GM18907 (cell line): ENCODE results near the gene HEPHL1.
"Not testable (repeated sequence)": the region's sequence is repeated elsewhere in the genome, so short reads cannot be mapped to it uniquely, and the experiment has no call there.

Source experiments
- ATAC-seq: cut with Tn5 transposase; IDR thresholded peaks from one replicate; pipeline ENCODE4 v1.9.1; 2021; ENCODE audit warnings: mild to moderate bottlenecking, moderate library complexity; ENCODE audit not compliant: unreplicated experiment

The HEPHL1 gene

GRCh38 chr11:94020777-94021481 lies at the start of gene HEPHL1:
Gene HEPHL1 (plus strand): TSS chr11:94021354. CDS start chr11:94021369, 15 bp downstream.
- no peak for ATAC-seq

- no peak for ATAC-seq
Observed at GRCh38 chr11:93972790-93973189, 48.4 kb upstream of the HEPHL1 start.

- not testable (repeated sequence) for ATAC-seq
Observed at GRCh38 chr11:93973322-93974051, 47.7 kb upstream of the HEPHL1 start.

DNA sequence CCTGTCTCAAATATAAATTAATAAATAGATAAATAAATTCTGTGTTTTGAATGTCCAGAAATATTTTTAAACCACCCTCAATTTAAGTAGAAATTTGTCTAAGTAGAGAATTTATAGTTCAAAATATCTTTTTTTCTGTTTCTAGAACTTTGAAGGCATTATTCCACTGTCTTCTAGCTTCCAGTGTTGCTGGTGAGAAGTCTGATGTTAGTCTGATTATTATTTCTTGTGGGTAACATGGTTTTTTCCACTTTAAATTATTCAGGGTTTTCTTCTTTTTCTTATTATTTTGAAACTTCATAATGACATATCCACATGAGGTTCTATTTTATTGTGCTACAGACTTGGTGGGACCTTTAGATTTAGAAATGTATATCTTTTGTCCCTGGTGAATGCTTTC lies 46.4 kb upstream of the HEPHL1 start:
- no peak for ATAC-seq

- not testable (repeated sequence) for ATAC-seq
Observed at GRCh38 chr11:93976577-93977254, 44.4 kb upstream of the HEPHL1 start.

GRCh38 chr11:93983542-93984195 lies 37.5 kb upstream of the HEPHL1 start:
- no peak for ATAC-seq

DNA sequence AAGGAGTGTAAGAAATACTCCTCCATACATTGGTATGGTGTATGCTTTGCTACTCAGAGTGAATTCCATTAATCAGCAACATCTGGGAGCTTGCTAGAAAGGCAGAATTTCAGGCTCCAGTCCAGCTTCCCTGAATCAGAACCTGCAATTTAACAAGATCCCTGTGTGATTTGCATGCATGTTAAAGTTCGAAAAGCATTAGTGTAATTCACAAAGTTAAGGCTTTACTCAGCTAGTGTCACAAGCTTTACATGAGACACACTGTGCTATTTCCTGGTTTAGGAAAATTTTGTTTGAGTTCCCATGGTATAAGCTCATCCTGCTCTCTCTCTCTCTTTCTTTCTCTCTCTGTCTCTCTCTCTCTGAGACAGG lies 37.0 kb upstream of the HEPHL1 start:
- no peak for ATAC-seq

DNA sequence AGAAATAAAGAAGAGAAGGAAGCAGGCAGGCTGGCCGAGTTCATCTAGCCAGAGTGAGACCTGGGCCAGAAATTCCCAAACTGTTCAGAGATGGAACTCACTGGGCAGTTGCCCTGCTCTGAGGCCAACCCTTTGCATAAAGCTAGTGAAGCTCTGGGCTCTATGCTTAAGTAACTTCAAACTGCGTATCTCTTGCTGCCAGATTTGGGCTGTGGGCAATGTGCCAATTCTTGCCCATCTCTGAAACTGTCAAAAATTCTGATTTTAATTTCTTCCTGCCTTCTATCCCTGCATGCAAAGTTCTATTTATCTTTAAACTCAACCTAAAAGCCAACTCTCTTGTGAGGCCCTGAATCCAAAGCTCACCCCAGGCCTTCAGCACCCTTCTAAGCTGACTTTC lies 36.2 kb upstream of the HEPHL1 start:
- ATAC-seq, result no peak

DNA sequence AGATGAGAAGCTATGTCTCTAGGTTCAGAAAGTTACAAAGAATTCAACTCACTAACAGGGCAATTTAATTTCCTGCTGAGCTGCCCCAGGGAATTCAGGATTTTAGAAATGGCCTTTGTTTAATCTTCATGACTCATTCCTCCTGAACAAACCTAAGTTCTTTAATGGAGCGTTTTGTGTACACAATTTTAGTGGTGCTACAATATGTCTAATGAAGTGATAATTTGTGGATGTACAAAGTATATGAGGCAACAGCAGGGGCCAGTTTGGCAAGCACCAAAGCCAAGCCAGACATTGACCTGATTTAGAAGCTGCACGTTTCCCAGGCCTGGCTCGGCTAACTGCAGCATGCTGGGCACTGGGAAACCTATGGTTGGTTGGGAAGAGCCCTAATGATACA lies 34.4 kb upstream of the HEPHL1 start:
- no peak for ATAC-seq

DNA sequence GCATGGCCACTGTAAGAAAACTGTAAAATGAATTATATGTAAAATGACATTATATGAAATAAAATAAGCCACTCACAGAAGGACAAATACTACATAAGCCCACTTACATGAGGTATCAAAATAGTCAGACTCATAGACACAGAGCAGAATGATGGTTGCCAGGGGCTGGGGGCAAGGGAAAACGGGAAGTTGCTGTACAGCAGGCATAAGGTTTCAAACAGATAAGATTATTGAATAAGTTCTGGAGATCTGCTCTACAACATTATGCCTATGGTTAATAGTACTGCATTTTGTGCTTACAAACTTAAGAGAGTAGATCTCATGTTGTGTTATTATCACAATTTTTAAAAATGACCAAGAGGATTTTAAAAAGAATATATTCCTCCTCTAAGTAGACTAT lies 32.7 kb upstream of the HEPHL1 start:
- ATAC-seq, result no peak

DNA sequence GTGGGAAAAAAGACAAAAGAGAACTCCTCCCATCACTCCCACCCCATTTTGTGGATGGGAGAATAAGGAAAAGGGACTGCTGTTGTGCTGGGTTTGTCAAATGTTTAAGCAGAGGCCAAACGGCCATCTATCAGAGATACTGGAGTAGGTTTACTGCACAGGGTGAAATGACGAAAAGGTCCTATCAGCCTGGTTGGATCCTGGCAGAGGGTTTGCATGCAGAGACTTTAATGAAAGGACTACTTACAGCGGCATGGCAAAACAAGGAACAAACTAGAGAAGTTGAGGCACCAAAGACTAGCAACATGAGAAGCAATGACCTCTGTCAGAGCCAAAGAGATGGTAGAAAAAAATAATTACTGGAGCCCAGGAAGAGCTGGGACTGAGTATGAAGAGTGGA lies 32.2 kb upstream of the HEPHL1 start:
- ATAC-seq, result no peak

GRCh38 chr11:93993747-93994146 lies 27.4 kb upstream of the HEPHL1 start:
- ATAC-seq, result no peak

DNA sequence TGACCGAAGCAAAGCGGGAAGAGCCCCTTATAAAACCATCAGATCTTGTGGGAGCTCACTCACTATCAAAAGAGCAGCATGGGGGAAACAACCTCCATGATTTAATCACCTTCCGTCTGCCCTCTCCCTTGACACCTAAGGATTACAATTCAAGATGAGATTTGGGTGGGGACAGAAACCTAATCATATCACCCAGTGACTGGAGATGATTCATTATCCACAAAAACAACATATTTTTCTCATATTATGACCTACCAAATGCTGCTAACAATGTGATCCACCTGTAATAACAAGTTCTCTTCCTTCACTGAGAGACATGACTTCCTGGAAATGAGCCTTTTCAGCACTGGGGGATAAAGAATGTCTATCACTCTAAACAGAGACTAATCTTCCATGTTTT lies 23.4 kb upstream of the HEPHL1 start:
- no peak for ATAC-seq

DNA sequence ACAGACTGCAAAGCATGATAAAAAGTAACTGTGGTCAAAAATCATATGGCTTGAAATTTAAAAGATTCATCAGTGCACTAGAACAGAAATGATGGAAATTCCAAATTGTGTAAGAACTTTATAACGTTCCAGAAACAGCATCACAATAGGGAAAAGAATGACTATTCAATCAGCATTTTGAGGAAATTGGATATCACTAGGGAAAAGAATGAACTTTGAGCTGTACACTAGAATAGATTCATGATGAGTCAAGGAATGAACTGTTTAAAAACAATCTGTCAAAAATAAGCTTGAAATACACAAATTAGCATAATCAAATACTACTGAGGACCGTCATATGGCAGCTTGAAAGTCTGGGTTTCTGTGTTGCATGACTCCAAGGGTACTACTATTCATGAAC lies 20.5 kb upstream of the HEPHL1 start:
- ATAC-seq, result no peak

DNA sequence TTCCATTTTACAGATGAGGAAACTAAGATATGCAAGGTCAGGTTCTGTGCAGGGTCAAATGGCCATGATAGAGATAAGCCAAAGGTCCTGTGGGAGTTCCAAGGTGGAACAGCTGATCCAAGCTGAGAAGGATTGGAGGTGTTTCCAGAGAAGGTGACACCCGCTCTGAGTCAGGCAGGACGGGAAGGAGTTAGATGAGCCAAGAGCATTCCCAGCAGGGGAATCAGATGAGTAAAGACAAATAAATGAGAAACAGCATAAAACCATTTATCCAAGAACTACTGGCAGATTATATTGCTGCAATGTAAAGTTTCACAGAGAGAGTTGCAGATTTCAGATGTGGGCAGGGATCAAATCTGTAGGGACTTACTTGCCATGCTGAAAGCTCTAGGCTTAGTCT lies 18.9 kb upstream of the HEPHL1 start:
- ATAC-seq, result no peak

DNA sequence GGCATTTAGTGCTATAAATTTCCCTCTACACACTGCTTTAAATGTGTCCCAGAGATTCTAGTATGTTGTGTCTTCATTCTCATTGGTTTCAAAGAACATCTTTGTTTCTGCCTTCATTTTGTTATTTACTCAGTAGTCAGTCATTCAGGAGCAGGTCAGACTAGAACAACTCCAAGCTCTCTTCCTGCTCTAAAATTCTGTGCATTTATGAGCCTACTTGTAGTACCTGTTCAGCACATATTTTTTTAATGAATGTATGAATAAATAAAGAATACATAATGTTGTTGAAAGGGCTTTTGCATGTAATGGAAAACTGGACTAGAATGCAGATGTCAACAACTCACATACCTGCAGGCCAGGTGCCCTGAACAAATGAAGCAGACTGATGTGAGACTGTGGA lies 13.7 kb upstream of the HEPHL1 start:
- ATAC-seq, result no peak

DNA sequence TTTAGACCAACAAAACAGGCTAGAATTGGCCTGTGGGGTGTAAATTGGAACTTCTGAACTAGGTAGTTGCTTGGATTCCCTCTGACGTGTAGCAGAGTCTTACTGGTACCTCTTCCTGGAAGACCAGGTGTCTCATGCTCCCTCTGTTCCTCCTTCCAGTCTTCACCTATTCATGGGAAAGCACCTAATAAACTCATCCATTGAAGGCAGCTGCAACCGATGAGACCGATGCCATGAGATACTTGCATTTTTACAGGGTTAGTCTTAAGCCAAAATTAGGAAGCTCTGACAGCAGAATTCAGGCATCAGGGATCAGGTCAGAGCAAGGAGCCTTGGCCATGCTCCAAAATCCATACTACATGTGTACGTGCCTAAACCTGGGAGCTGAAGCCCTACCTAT lies 13.2 kb upstream of the HEPHL1 start:
- ATAC-seq, result no peak

DNA sequence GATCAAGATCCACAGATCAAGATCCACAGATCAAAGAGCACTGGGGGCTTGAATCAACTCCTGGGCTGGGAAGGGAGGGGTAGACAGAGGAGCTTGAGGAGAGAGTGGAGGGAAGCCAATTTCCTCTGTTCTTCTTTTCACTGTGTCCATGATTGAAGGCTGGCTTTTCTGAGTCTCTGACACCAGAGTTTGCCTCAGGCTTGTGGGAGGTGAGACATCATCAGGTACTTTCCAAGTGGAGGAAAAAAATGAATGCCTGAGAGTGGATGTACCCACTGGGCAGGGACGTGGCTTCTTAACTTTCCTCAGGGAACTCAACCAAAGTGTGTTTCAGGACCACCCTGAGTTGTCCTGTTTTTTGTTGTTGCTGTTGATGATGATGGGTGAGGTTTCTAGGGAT lies 11.0 kb upstream of the HEPHL1 start:
- ATAC-seq, result no peak

- ATAC-seq, result no peak
Observed at GRCh38 chr11:94011478-94011877, 9.7 kb upstream of the HEPHL1 start.

DNA sequence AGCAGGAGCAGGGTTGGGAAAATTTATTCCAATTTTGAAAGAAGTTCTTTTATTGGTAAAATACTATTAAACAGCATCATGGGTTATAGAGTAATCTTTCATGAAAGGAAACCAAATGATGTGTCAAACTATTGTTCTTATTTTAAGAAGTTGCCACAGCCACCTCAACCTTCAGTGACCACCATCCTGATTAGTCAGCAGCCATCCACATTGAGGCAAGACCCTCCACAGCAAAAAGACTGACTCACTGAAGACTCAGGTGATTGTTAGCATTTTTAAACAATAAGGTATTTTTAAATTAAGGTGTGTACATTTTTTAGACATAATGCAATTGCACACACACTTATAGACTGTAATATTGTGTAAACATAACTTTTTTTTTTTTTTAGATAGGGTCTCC lies 3.7 kb upstream of the HEPHL1 start:
- ATAC-seq, result no peak

DNA sequence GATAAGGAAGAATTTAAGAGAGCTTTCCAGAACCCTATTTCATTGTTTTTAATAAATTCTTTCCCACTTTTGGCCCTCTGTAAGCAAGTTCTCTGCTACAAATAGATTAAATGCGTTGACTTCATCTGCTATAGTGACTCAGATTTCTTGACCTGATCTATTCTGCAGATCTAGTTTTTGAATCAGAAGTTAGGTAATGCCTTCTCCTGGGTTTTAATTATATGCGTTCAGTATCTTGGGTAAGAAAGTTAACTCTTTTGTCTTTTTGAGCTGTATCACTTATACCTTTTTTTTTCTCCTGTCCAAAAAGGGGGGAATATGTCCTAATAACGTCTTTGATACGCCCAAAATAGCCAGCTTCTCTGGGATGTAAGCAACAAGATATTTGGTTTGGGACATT lies 2.4 kb upstream of the HEPHL1 start:
- no peak for ATAC-seq

DNA sequence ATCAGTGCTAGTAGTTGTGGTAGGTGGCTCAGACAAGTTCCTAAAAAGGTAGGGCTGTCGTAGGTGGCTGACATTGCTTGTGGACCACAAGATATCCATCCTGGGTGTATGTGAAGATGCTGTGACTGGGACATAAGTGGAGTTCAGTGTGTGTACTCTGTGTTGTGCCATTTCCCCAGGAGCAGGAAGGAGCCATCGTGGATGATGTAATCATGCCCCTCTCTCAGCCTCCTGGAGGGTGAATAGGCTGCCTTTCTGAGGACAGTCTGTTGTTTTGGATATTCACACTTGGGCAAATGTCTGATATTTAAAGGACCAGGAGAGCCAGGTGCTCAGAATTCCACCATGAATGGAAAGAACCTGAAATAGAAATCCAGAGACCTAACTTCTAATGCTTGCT lies 2.7 kb downstream of the HEPHL1 start:
- no peak for ATAC-seq
